ENCODE data around the gene RAB37.

DNA sequence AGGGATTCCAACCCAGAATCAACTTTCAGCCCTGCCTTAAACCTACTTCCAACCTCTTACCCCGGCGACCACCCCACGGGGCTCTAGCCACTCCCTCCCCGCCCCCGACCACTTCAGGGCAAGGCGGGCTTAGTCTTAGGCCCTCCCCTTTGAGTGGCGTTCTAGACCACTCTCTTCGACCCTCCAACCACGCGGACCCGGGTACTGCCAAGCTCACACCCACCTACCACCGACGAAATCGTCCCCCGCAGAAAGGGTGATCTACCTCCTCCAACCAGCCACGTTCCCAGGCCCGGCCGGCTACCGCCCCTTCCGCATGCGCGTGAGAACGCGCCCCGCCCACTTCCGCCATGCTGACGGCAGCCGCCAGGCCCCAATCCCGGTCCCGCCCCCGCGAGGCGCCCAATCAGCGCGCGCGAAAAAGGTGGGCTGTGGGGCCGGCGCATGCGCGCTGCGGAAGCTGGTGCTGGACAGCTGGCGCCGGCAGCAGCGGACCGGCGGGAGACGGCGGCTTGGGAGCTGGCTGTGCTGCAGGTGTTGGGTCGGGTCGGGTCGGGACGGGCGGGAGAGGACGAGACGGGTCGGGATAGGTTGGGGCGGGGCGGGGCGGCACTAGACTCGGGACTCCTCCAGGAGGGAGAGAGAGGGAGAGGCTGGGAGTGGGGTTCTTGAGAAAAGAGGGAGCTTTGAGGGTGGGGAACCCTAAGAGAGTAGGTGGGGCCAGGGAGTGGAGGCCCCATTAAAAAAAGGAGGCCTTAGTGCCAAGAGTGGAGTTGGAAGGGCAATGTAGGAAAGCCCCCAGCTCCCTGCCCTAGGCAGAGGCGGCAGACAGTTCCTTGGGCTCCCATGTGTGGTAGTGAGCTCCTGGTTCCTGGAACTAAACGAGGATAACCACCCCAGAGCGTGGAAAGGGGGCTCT, 39.2 kb downstream of the RAB37 start, which contains the start of gene NAT9:
- TF ChIP-seq, protein P1, sequence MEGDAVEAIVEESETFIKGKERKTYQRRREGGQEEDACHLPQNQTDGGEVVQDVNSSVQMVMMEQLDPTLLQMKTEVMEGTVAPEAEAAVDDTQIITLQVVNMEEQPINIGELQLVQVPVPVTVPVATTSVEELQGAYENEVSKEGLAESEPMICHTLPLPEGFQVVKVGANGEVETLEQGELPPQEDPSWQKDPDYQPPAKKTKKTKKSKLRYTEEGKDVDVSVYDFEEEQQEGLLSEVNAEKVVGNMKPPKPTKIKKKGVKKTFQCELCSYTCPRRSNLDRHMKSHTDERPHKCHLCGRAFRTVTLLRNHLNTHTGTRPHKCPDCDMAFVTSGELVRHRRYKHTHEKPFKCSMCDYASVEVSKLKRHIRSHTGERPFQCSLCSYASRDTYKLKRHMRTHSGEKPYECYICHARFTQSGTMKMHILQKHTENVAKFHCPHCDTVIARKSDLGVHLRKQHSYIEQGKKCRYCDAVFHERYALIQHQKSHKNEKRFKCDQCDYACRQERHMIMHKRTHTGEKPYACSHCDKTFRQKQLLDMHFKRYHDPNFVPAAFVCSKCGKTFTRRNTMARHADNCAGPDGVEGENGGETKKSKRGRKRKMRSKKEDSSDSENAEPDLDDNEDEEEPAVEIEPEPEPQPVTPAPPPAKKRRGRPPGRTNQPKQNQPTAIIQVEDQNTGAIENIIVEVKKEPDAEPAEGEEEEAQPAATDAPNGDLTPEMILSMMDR (IDR thresholded peaks at IDR 0.05), result no peak
- TF ChIP-seq EZH2 (IDR thresholded peaks at IDR 0.05; ENCODE audit: borderline replicate concordance, insufficient read depth, low read depth, low read length, poor library complexity, severe bottlenecking), result no peak
